ENCODE results near the gene PCBP4.

DNA sequence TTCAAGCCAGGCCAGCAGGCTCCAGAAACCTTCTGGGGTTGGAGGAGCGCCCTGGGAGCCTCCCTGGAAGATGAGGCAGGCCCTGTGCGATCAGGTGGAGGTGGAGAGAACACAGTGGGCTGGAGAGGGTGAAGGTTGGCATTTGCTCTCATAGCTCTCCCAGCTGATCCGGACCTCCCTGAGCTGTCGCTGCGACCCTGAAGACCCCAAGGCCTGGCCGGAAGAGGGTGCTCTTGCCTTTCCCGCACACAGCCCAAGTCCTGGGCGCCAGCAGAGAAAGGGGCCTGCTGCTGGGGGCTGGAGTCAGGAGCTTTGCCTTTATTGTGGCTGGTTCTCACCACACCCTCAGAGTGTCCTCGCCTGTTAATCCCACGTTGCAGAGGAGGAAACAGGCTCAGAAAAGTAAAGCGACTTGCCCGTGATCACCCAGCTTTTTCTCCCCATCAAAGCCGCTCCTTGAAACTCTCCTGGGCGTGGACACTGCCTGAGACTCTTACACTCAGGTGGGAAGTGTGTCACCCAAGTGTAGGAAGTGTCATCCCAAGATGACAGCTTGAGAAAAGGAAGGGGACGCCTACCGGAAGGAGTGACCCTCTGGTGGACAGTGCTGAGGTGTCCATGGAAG lies 37.0 kb upstream of the PCBP4 start:
- no peak for TF ChIP-seq ATF6 (CRISPR knock-in tag; IDR thresholded peaks at IDR 0.05)
- peak; percentile 33; the same call in 1 of the 2 replicates for TF ChIP-seq CTCF (IDR thresholded peaks at IDR 0.05)
- TF ChIP-seq, protein P1, sequence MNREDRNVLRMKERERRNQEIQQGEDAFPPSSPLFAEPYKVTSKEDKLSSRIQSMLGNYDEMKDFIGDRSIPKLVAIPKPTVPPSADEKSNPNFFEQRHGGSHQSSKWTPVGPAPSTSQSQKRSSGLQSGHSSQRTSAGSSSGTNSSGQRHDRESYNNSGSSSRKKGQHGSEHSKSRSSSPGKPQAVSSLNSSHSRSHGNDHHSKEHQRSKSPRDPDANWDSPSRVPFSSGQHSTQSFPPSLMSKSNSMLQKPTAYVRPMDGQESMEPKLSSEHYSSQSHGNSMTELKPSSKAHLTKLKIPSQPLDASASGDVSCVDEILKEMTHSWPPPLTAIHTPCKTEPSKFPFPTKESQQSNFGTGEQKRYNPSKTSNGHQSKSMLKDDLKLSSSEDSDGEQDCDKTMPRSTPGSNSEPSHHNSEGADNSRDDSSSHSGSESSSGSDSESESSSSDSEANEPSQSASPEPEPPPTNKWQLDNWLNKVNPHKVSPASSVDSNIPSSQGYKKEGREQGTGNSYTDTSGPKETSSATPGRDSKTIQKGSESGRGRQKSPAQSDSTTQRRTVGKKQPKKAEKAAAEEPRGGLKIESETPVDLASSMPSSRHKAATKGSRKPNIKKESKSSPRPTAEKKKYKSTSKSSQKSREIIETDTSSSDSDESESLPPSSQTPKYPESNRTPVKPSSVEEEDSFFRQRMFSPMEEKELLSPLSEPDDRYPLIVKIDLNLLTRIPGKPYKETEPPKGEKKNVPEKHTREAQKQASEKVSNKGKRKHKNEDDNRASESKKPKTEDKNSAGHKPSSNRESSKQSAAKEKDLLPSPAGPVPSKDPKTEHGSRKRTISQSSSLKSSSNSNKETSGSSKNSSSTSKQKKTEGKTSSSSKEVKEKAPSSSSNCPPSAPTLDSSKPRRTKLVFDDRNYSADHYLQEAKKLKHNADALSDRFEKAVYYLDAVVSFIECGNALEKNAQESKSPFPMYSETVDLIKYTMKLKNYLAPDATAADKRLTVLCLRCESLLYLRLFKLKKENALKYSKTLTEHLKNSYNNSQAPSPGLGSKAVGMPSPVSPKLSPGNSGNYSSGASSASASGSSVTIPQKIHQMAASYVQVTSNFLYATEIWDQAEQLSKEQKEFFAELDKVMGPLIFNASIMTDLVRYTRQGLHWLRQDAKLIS (CRISPR knock-in tag; IDR thresholded peaks at IDR 0.05; ENCODE audit: borderline replicate concordance), result no peak
- TF ChIP-seq MLX (CRISPR knock-in tag; IDR thresholded peaks at IDR 0.05), result no peak
